DOHH2 (cell line): ENCODE data around the gene ERP27.

Experiments used
- CTCF ChIP-seq: fragments of 200-600 bp; sonication (generic); IDR thresholded peaks from one replicate; pipeline ENCODE4 v1.5.1; 2014; ENCODE audit warnings: antibody characterized with exemption, mild to moderate bottlenecking, low read depth, low read length; ENCODE audit not compliant: poor library complexity, severe bottlenecking
- EZH2phosphoT487 ChIP-seq: fragments of 200-600 bp; sonication (generic); IDR thresholded peaks from 2 replicates; pipeline ENCODE4 v1.6.1; 2017; ENCODE audit warnings: borderline replicate concordance, mild to moderate bottlenecking, antibody characterized with exemption, low read length, moderate library complexity, mixed read lengths

GRCh38 chr12:14970473-14970872, 32.1 kb upstream of the ERP27 start:
- TF ChIP-seq CTCF (no peak), EZH2phosphoT487 (no peak)
